Stomach (tissue), 9 donors: Measurements from ENCODE around the gene FAIM2. TPM values are rescaled to one million over a fixed set of nuclear protein-coding genes. Genes with fewer than 3 reads are reported as not detected.

Experiments used
- DNase-seq, 2 donors: peaks; one replicate each; pipeline versions ENCODE4 v3.0.0 to v3.0.0-alpha.2; 2013 to 2019
- H3K27ac ChIP-seq, 5 donors: fragments of 200-600 bp in 4 of 5; sonication (generic) in 4 of 5; one replicate each; pipeline ENCODE4 v1.5.1; 2013 to 2019; ENCODE audit warnings: mild to moderate bottlenecking in 1 of 5, moderate library complexity in 1 of 5
- H3K27me3 ChIP-seq, 3 donors: fragments of 200-600 bp; sonication (generic); one replicate each; pipeline ENCODE4 v1.5.1; 2017 to 2019; ENCODE audit warnings: mixed run types in 1 of 3
- H3K36me3 ChIP-seq, 4 donors: fragments of 200-600 bp; sonication (generic); 1 replicate in 3 of 4; 2 replicates in 1 of 4; pipeline ENCODE4 v1.5.1; 2016 to 2019
- H3K4me1 ChIP-seq, 4 donors: fragments of 200-600 bp; sonication (generic); one replicate each; pipeline ENCODE4 v1.5.1; 2016 to 2019
- H3K4me3 ChIP-seq, 4 donors: fragments of 200-600 bp; sonication (generic) in 3 of 4; one replicate each; pipeline ENCODE4 v1.5.1; 2016 to 2019; ENCODE audit warnings: mild to moderate bottlenecking in 1 of 4
- H3K9me3 ChIP-seq, 4 donors: fragments of 200-600 bp; sonication (generic); one replicate each; pipeline ENCODE4 v1.5.1; 2016 to 2019
- EP300 ChIP-seq: sonication (generic); formaldehyde crosslinking; IDR thresholded peaks from one replicate; pipeline ENCODE4 v1.6.1; 2017; ENCODE audit warnings: antibody characterized with exemption
- POLR2A ChIP-seq, 4 donors: fragments of 450-650 bp; IDR thresholded peaks; one replicate each; pipeline ENCODE4 v1.6.1; 2016; ENCODE audit warnings: antibody characterized with exemption in 4 of 4, control low read depth in 2 of 4, mild to moderate bottlenecking in 1 of 4, moderate library complexity in 1 of 4
- POLR2AphosphoS5 ChIP-seq, 3 donors: sonication (generic); formaldehyde crosslinking; IDR thresholded peaks; one replicate each; pipeline ENCODE4 v1.6.1; 2016; ENCODE audit warnings: antibody characterized with exemption in 3 of 3
- WGBS, 5 donors: extraction: QIAGEN DNeasy Blood & Tissue Kit in 3 of 5; methylation state at CpG; one replicate each; pipeline versions ENCODE4 v1.1.5 to v1.1.7; 2013 to 2018; 5-methylcytosine and 5-hydroxymethylcytosine counted together
- intact Hi-C: fragments of 100-400 bp; cut with DNase I; formaldehyde crosslinking; loops from one replicate; pipeline ENCODE4 v1.15.1; 2023; ENCODE audit warnings: low total_unique reads
- polyA plus RNA-seq, 3 donors: library from polyadenylated mRNA; stranded (reverse); fragments of 200-250 nt; gene quantifications; one replicate each; pipeline ENCODE4 v1.2.3, GENCODE V29; 2013
- total RNA-seq, 5 donors: library from RNA; depleted of rRNA; stranded (reverse); fragments of >200 nt; gene quantifications; one replicate each; pipeline versions ENCODE4 v1.1.0 to v1.2.3, GENCODE V29; 2014 to 2016
- TF ChIP-seq, protein P1 (sequence below), 7 experiments: fragments of 450-650 bp in 4 of 7; fragments of 200-600 bp in 3 of 7; sonication (generic) in 3 of 7; IDR thresholded peaks; one replicate each; pipeline ENCODE4 v1.5.1; 2016 to 2019; ENCODE audit warnings: antibody characterized with exemption in 7 of 7, control low read depth in 2 of 7, mild to moderate bottlenecking in 1 of 7
- donor health status: healthy with polysubstance abuse.
- donor health status: Bipolar disorder and iron deficiency.
- donor health status: healthy.

Gene FAIM2
- total and polyA plus RNA-seq, 8 donors = 1.1 to 44.6 (median 2.0) TPM

GRCh38 chr12:49901986-49902385 lies 1.7 kb downstream of the FAIM2 start:
- TF ChIP-seq POLR2AphosphoS5 (IDR thresholded peaks at IDR 0.05) (no peak), EP300 (no peak), POLR2A (IDR thresholded peaks at IDR 0.05) (no peak)
- TF ChIP-seq, protein P1, sequence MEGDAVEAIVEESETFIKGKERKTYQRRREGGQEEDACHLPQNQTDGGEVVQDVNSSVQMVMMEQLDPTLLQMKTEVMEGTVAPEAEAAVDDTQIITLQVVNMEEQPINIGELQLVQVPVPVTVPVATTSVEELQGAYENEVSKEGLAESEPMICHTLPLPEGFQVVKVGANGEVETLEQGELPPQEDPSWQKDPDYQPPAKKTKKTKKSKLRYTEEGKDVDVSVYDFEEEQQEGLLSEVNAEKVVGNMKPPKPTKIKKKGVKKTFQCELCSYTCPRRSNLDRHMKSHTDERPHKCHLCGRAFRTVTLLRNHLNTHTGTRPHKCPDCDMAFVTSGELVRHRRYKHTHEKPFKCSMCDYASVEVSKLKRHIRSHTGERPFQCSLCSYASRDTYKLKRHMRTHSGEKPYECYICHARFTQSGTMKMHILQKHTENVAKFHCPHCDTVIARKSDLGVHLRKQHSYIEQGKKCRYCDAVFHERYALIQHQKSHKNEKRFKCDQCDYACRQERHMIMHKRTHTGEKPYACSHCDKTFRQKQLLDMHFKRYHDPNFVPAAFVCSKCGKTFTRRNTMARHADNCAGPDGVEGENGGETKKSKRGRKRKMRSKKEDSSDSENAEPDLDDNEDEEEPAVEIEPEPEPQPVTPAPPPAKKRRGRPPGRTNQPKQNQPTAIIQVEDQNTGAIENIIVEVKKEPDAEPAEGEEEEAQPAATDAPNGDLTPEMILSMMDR (IDR thresholded peaks at IDR 0.05) = no peak
- no peaks in the 10 kb centered on the region for H3K9me3 ChIP-seq
- no peak overlapping the region for H3K4me3 ChIP-seq
- peaks cover 0 to 32% (median 7%) of the 10 kb centered on the region in 3 donors for H3K27me3 ChIP-seq
- no peaks in the 10 kb centered on the region for H3K36me3 ChIP-seq
- 87 to 94% (median 91%) methylated on average over 5 of the region's 5 CpGs for WGBS, 5 donors
- DNase-seq = no peak
- intact Hi-C loops = no loop called here
- peaks cover 0 to 14% (median 9%) of the 10 kb centered on the region in 4 donors for H3K4me1 ChIP-seq
- no peak overlapping the region for H3K27ac ChIP-seq

DNA sequence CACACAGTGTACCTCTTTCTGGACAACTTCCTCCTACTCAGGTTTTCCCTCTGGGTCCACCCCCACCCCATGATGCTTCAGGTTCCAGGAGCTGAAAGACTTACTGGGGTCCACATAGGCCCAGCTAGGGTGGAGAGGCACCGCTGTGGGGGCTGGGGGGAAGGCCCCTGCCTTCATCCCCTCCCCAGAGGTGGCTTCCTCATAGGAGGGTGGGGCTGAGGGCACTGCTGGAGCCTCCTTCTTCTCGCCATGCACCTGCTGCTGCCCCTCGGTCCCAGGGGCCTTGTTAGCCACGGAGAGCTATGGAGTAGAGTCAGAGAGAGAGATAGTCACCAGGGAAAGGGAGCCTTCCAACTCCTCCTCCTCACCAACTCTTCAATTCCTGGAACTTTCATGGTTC lies 2.7 kb downstream of the FAIM2 start:
- whole genome bisulfite sequencing, 5 donors = 72 to 100% (median 81%) methylated on average over 1 to 4 of the region's 4 CpGs
- intact Hi-C loops = no loop called here
- Histone ChIP-seq H3K27ac (no peak overlapping the region), H3K36me3 (no peaks in the 10 kb centered on the region), H3K27me3 (peaks cover 0 to 32% (median 7%) of the 10 kb centered on the region in 3 donors), H3K4me1 (peaks cover 0 to 14% (median 10%) of the 10 kb centered on the region in 4 donors), H3K4me3 (no peak overlapping the region), H3K9me3 (no peaks in the 10 kb centered on the region)
- no peak for DNase-seq
- TF ChIP-seq POLR2A (IDR thresholded peaks at IDR 0.05) (no peak), POLR2AphosphoS5 (IDR thresholded peaks at IDR 0.05) (no peak), EP300 (no peak)
- TF ChIP-seq, protein P1 (IDR thresholded peaks at IDR 0.05) = no peak

- DNase-seq = no peak
- TF ChIP-seq EP300 (no peak), POLR2A (IDR thresholded peaks at IDR 0.05) (no peak), POLR2AphosphoS5 (IDR thresholded peaks at IDR 0.05) (no peak)
- TF ChIP-seq, protein P1 (IDR thresholded peaks at IDR 0.05) = no peak
- 74 to 86% (median 79%) methylated on average over 6 of the region's 6 CpGs for WGBS, 5 donors
- H3K4me1 ChIP-seq = peaks cover 0 to 14% (median 13%) of the 10 kb centered on the region in 4 donors
- H3K9me3 ChIP-seq = no peaks in the 10 kb centered on the region
- intact Hi-C loops = no loop called here
- no peaks in the 10 kb centered on the region for H3K36me3 ChIP-seq
- H3K27me3 ChIP-seq = peaks cover 0 to 32% (median 7%) of the 10 kb centered on the region in 3 donors
- no peak overlapping the region for H3K27ac ChIP-seq
- H3K4me3 ChIP-seq = no peak overlapping the region
These were observed 3.3 kb downstream of the FAIM2 start for GRCh38 chr12:49900371-49900770.

DNA sequence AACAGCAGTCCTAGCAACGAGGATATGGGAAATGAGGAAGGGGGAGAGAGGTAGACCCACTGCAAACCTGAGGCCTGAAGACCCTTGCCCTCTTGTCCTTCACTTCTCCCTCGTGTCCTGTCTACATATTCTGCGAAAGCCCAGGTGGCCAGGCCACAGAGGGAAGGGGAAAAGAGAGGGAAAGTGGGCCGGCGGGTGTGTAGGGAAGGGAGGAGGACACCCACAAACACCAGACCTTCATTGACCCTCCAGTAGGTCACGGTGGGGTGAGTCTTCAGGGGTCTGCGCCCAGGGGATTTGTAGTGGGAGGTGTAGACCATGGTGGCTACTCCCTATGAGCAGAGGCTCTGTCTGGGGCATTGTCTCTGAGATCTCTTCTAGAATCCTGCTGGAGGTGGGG lies 3.8 kb downstream of the FAIM2 start:
- Histone ChIP-seq H3K27me3 (peaks cover 0 to 31% (median 7%) of the 10 kb centered on the region in 3 donors), H3K27ac (no peak overlapping the region), H3K36me3 (no peaks in the 10 kb centered on the region), H3K4me3 (no peak overlapping the region), H3K9me3 (no peaks in the 10 kb centered on the region), H3K4me1 (peaks cover 0 to 18% (median 17%) of the 10 kb centered on the region in 4 donors)
- 87 to 92% (median 90%) methylated on average over 7 of the region's 7 CpGs for WGBS, 5 donors
- no peak for DNase-seq
- TF ChIP-seq POLR2AphosphoS5 (IDR thresholded peaks at IDR 0.05) (no peak), POLR2A (IDR thresholded peaks at IDR 0.05) (no peak)
- intact Hi-C loops = no loop called here

DNA sequence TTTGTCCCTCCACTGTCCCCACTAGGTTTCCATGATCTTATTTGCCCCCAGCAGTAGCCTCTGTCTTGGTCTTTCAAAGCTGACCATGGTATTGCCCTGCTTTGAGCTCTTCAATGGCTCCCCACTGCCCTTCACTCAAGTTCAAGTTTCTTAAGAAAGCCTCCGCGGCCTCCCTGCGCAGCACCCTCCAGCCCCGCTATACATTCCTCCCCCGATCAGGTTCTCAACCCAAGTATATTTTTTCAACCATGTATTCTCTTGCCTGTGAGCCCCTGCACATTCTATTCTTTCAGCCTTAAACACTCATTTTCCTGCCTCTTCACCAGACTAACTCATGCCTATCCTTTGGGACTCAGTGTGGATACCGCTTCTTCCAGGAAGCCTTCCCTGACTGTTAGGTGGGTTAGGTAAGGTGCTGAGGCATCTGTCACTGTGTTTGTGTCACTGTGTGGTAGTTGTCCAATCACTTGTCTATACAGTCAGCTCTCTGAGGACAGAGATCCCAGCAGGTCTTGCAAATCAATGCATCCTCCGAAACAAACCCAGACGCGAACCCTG lies 4.3 kb downstream of the FAIM2 start:
- H3K4me3 ChIP-seq = no peak overlapping the region
- no peaks in the 10 kb centered on the region for H3K9me3 ChIP-seq
- H3K27me3 ChIP-seq = peaks cover 0 to 25% (median 7%) of the 10 kb centered on the region in 3 donors
- no peak for DNase-seq
- H3K4me1 ChIP-seq = peaks cover 0 to 24% (median 21%) of the 10 kb centered on the region in 4 donors
- no peaks in the 10 kb centered on the region for H3K36me3 ChIP-seq
- TF ChIP-seq EP300 = no peak
- TF ChIP-seq, protein P1 (IDR thresholded peaks at IDR 0.05) = no peak
- no peak for TF ChIP-seq POLR2A (IDR thresholded peaks at IDR 0.05)
- no peak for TF ChIP-seq POLR2AphosphoS5 (IDR thresholded peaks at IDR 0.05)
- 95 to 97% (median 97%) methylated on average over 6 to 9 of the region's 9 CpGs for WGBS, 5 donors
- intact Hi-C loops = no loop called here
- no peak overlapping the region for H3K27ac ChIP-seq
